HepG2 (cell line): ENCODE data around the gene SPTBN4. TPM values are rescaled to one million over a fixed set of nuclear protein-coding genes. Genes with fewer than 3 reads are reported as not detected.
A peak's percentile ranks its signal among the peaks of the same experiment; 100 is the strongest.

Experiments
- CEBPG ChIP-seq: IDR thresholded peaks from 2 replicates; pipeline ENCODE4 v1.6.1; 2016
- HMG20B ChIP-seq: conservative IDR thresholded peaks from 2 replicates; pipeline ENCODE4 v1.6.1; 2016; ENCODE audit warnings: missing genetic modification reagents, missing compliant biosample characterization
- HNF4G ChIP-seq, 2 experiments: sonication (generic) in 1 of 2; formaldehyde crosslinking in 1 of 2; IDR thresholded peaks; 2 replicates each; pipeline versions ENCODE4 v1.4.0 to v1.6.1; 2011 to 2020; ENCODE audit warnings: borderline replicate concordance in 2 of 2, low read depth in 2 of 2, mild to moderate bottlenecking in 2 of 2, low read length in 1 of 2, missing genetic modification reagents in 1 of 2, moderate library complexity in 1 of 2
- ONECUT2 ChIP-seq: sonication (generic); formaldehyde crosslinking; IDR thresholded peaks from 2 replicates; pipeline ENCODE4 v1.4.0; 2020; ENCODE audit warnings: missing genetic modification reagents
- RARA ChIP-seq: IDR thresholded peaks from 2 replicates; pipeline ENCODE4 v1.6.1; 2016; ENCODE audit warnings: missing genetic modification reagents, missing compliant biosample characterization
- SMAD9 ChIP-seq: sonication (generic); formaldehyde crosslinking; IDR thresholded peaks from 2 replicates; pipeline ENCODE4 v1.5.1; 2020; ENCODE audit warnings: mild to moderate bottlenecking, missing genetic modification reagents
- SNRNP70 ChIP-seq: fragments of 200-400 bp; formaldehyde crosslinking; IDR thresholded peaks from 2 replicates; pipeline ENCODE4 v1.6.1; 2017; ENCODE audit warnings: mild to moderate bottlenecking, low read depth, low read length, moderate library complexity
- SP4 ChIP-seq: sonication (generic); formaldehyde crosslinking; IDR thresholded peaks from 2 replicates; pipeline ENCODE4 v1.8.1; 2023; ENCODE audit warnings: mild to moderate bottlenecking, missing genetic modification reagents
- SSRP1 ChIP-seq: IDR thresholded peaks from 2 replicates; pipeline ENCODE4 v1.6.1; 2016; ENCODE audit warnings: control low read depth
- YEATS4 ChIP-seq: sonication (generic); formaldehyde crosslinking; IDR thresholded peaks from 2 replicates; pipeline ENCODE4 v1.4.0; 2020; ENCODE audit warnings: missing genetic modification reagents, borderline replicate concordance
- ZBTB7B ChIP-seq: sonication (generic); formaldehyde crosslinking; IDR thresholded peaks from 2 replicates; pipeline ENCODE4 v1.4.0; 2020; ENCODE audit warnings: missing genetic modification reagents
- ZFP37 ChIP-seq: sonication (generic); formaldehyde crosslinking; IDR thresholded peaks from 2 replicates; pipeline ENCODE4 v1.4.0; 2020; ENCODE audit warnings: missing genetic modification reagents, borderline replicate concordance
- ZNF292 ChIP-seq: sonication (generic); formaldehyde crosslinking; IDR thresholded peaks from 2 replicates; pipeline ENCODE4 v1.8.1; 2022; ENCODE audit warnings: mild to moderate bottlenecking, low read depth, missing genetic modification reagents, borderline replicate concordance
- ZNF335 ChIP-seq: sonication (generic); formaldehyde crosslinking; IDR thresholded peaks from 2 replicates; pipeline ENCODE4 v1.4.0; 2020; ENCODE audit warnings: missing genetic modification reagents
- ZNF547 ChIP-seq: sonication (generic); formaldehyde crosslinking; IDR thresholded peaks from 2 replicates; pipeline ENCODE4 v1.5.1; 2020; ENCODE audit warnings: mild to moderate bottlenecking, missing genetic modification reagents
- ZNF713 ChIP-seq: sonication (generic); formaldehyde crosslinking; IDR thresholded peaks from 2 replicates; pipeline ENCODE4 v1.4.0; 2020; ENCODE audit warnings: mild to moderate bottlenecking, missing genetic modification reagents
- ZNF770 ChIP-seq: sonication (generic); formaldehyde crosslinking; IDR thresholded peaks from 2 replicates; pipeline ENCODE4 v1.5.0; 2020; ENCODE audit warnings: mild to moderate bottlenecking, missing genetic modification reagents
- polyA plus RNA-seq, 8 experiments: library from polyadenylated mRNA; depleted of rRNA in 3 of 8; stranded (reverse) in 7 of 8; unstranded in 1 of 8; fragments of >200 nt; fragmentation: Illumina TruSeq in 4 of 8; extraction: Trizol in 4 of 8; gene quantifications; 2 replicates each; pipeline versions ENCODE4 v1.2.1 to v1.2.3, GENCODE V29; 2011 to 2016; ENCODE audit warnings: low read depth in 4 of 8, missing spikeins in 1 of 8, mixed read lengths in 1 of 8; ENCODE audit not compliant: insufficient read depth in 1 of 8
- total RNA-seq, 5 experiments: library from RNA; depleted of rRNA; stranded (reverse); fragments of >200 nt; fragmentation: Illumina TruSeq; extraction: Trizol; gene quantifications; 2 replicates each; pipeline ENCODE4 v1.2.3, GENCODE V29; 2016; ENCODE audit warnings: low read depth in 1 of 5
- TF ChIP-seq, protein P1 (sequence below): sonication (generic); formaldehyde crosslinking; IDR thresholded peaks from 2 replicates; pipeline ENCODE4; 2020; ENCODE audit warnings: missing genetic modification reagents, mild to moderate bottlenecking, borderline replicate concordance
- TF ChIP-seq, protein P2 (sequence below): sonication (generic); formaldehyde crosslinking; IDR thresholded peaks from 2 replicates; pipeline ENCODE4 v1.4.0; 2020; ENCODE audit warnings: missing genetic modification reagents

SPTBN4 gene
- total and polyA plus RNA-seq, 2 of the 13 experiments (the other 11 are each of a cell fraction or from before 2014, with no cell fraction given) = 0.11 TPM

- TF ChIP-seq ZFP37 (0 out of 2 replicates have a peak, but pooled peaks have one; percentile 44), SSRP1 (no peak), RARA (CRISPR knock-in tag) (peak; percentile 49; the same call in 1 of the 2 replicates), YEATS4 (CRISPR knock-in tag) (peak; percentile 86; the same call in 1 of the 2 replicates), SMAD9 (CRISPR knock-in tag) (no peak), ONECUT2 (CRISPR knock-in tag) (no peak), CEBPG (CRISPR knock-in tag) (no peak), ZNF770 (CRISPR knock-in tag) (no peak), HMG20B (CRISPR knock-in tag) (no peak), ZBTB7B (CRISPR knock-in tag) (no peak), ZNF292 (no peak), SNRNP70 (no peak), ZNF713 (CRISPR knock-in tag) (no peak), ZNF547 (CRISPR knock-in tag) (no peak), HNF4G (IDR thresholded peaks at IDR 0.05; ENCODE audit: borderline replicate concordance, low read depth, low read length) (peak; percentile 44; the same call in 1 of the 2 replicates), HNF4G (CRISPR knock-in tag; IDR thresholded peaks at IDR 0.05; ENCODE audit: borderline replicate concordance, low read depth) (no peak), SP4 (CRISPR knock-in tag) (peak; percentile 91), ZNF335 (CRISPR knock-in tag) (peak; percentile 94)
- TF ChIP-seq, protein P1, sequence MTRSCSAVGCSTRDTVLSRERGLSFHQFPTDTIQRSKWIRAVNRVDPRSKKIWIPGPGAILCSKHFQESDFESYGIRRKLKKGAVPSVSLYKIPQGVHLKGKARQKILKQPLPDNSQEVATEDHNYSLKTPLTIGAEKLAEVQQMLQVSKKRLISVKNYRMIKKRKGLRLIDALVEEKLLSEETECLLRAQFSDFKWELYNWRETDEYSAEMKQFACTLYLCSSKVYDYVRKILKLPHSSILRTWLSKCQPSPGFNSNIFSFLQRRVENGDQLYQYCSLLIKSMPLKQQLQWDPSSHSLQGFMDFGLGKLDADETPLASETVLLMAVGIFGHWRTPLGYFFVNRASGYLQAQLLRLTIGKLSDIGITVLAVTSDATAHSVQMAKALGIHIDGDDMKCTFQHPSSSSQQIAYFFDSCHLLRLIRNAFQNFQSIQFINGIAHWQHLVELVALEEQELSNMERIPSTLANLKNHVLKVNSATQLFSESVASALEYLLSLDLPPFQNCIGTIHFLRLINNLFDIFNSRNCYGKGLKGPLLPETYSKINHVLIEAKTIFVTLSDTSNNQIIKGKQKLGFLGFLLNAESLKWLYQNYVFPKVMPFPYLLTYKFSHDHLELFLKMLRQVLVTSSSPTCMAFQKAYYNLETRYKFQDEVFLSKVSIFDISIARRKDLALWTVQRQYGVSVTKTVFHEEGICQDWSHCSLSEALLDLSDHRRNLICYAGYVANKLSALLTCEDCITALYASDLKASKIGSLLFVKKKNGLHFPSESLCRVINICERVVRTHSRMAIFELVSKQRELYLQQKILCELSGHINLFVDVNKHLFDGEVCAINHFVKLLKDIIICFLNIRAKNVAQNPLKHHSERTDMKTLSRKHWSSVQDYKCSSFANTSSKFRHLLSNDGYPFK (CRISPR knock-in tag) = peak; percentile 44; the same call in 1 of the 2 replicates
- TF ChIP-seq, protein P2, sequence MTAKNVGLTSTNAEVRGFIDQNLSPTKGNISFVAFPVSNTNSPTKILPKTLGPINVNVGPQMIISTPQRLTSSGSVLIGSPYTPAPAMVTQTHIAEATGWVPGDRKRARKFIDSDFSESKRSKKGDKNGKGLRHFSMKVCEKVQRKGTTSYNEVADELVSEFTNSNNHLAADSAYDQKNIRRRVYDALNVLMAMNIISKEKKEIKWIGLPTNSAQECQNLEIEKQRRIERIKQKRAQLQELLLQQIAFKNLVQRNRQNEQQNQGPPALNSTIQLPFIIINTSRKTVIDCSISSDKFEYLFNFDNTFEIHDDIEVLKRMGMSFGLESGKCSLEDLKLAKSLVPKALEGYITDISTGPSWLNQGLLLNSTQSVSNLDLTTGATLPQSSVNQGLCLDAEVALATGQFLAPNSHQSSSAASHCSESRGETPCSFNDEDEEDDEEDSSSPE (CRISPR knock-in tag) = peak; percentile 73
Observed at GRCh38 chr19:40443131-40443999, 23.4 kb upstream of the SPTBN4 start (continued).
